Retinal pigment epithelial cell (primary cell): ENCODE measurements around the gene CHTOP.

Source experiments
- DNase-seq: peaks from one replicate; pipeline ENCODE4 v3.0.0-alpha.2; 2010; ENCODE audit warnings: low read depth
- H3K4me3 ChIP-seq: 2 replicates; pipeline ENCODE4 v1.5.1; 2011; ENCODE audit warnings: mild to moderate bottlenecking, low read length, control low read depth, moderate library complexity
- TF ChIP-seq, protein P1 (sequence below): conservative IDR thresholded peaks from 2 replicates; pipeline ENCODE4 v1.5.1; 2011; ENCODE audit warnings: low read depth, low read length, control low read depth, inconsistent platforms

Gene CHTOP

DNA sequence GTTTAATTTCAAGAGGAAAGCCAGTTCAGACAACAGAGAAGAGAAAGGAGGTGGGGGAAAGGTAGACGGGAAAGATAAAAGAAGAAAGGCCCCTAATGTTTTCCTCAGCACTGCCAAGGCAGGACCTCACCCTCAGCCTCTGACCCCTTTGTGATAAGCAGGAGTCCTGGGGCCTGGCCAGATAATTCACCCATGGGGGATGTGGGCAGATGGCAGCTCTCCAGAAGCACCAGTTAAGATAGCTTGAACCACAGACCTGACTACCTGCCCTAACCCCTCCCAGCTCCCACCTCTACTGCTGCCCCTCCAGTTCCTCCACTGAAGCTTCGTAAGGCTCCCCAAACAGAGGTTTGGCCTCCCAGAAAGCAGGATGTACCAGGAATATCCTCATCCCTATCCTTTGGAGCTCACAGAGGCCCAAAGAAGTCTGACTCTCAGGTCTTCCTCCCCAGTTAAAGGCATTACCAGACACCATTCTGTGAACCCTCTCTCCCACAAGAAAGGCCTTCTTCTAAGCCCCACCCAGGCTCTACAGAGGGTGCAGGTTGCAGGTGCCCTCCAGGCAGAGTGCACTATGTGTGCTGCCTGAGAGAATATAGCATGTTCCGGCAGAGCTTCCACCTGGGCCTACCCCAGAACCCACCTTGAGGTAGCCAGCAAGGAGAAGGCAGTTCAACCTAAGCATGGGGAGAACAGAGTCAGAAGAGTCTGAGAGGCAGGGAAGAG, 15.4 kb downstream of the CHTOP start:
- TF ChIP-seq, protein P1, sequence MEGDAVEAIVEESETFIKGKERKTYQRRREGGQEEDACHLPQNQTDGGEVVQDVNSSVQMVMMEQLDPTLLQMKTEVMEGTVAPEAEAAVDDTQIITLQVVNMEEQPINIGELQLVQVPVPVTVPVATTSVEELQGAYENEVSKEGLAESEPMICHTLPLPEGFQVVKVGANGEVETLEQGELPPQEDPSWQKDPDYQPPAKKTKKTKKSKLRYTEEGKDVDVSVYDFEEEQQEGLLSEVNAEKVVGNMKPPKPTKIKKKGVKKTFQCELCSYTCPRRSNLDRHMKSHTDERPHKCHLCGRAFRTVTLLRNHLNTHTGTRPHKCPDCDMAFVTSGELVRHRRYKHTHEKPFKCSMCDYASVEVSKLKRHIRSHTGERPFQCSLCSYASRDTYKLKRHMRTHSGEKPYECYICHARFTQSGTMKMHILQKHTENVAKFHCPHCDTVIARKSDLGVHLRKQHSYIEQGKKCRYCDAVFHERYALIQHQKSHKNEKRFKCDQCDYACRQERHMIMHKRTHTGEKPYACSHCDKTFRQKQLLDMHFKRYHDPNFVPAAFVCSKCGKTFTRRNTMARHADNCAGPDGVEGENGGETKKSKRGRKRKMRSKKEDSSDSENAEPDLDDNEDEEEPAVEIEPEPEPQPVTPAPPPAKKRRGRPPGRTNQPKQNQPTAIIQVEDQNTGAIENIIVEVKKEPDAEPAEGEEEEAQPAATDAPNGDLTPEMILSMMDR, result no peak
- DNase-seq, result no peak
- H3K4me3 ChIP-seq, result no peak overlapping the region

- DNase-seq, result no peak
- H3K4me3 ChIP-seq, result no peak overlapping the region
- TF ChIP-seq, protein P1, result no peak
These were observed 16.0 kb downstream of the CHTOP start for GRCh38 chr1:153649863-153650235.

DNA sequence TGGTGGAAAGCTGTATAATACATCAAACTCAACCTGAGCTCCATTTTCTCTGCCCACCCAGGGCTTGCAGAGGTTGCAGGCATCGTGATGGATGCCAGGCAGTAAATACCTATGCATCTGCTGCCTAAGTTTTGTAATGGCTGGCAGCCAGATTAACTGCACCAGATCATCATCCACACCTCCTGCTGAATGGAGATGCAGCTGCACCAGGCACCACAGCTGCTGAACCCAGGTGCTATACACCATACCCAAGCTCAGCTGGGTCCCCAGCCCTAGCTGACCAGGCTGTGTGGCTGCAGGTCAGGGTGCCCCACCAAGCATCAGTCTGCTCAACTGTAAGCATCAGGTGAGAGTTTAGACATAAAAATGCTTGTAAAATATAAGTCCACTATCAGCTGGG, 17.9 kb downstream of the CHTOP start:
- TF ChIP-seq, protein P1, result no peak
- no peak overlapping the region for H3K4me3 ChIP-seq
- DNase-seq, result no peak

GRCh38 chr1:153652805-153653500, 19.1 kb downstream of the CHTOP start:
- TF ChIP-seq, protein P1, result no peak
- no peak for DNase-seq
- no peak overlapping the region for H3K4me3 ChIP-seq

DNA sequence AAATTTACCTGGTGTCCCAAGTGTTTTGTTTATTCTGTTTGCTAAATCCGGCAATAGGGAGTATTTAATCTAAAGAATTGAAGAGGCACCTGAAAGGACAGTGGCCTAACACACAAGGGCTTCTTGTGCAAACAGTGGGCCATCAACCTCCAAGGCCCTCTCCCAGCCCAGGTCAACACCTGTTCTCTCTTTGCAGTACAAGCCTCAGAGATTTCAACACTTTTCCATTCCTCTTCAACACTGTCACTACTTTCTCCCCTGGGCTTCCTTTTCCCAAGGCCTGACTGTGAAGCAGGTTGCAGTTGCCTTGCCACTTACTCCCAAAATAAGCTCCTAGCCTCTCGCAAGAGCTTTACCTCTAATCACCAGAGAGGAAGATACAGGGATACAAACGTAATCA, 21.5 kb downstream of the CHTOP start:
- H3K4me3 ChIP-seq, result no peak overlapping the region
- no peak for DNase-seq
- TF ChIP-seq, protein P1, result no peak

GRCh38 chr1:153658400-153659174, 24.7 kb downstream of the CHTOP start, which contains the start of gene SNAPIN:
TSS of gene SNAPIN (plus strand) at chr1:153658703. CDS start at chr1:153658744, 41 bp downstream.
- TF ChIP-seq, protein P1, result no peak
- DNase-seq, result peak; percentile 37
- H3K4me3 ChIP-seq, result peak within 1 kb of the TSS; percentile 90
